NCI-H2171 treated with DMSO at 0.1 percent for 48 hours (cell line): ENCODE measurements around the gene TRPV4.
A peak's percentile ranks its signal among the peaks of the same experiment; 100 is the strongest.

Experiments used
- DNase-seq: peaks from one replicate; lab custom pipeline; 2025; lab: John Stamatoyannopoulos, UW

Gene TRPV4

GRCh38 chr12:109804820-109805761 lies 28.1 kb downstream of the TRPV4 start:
- DNase-seq, result peak; percentile 46

GRCh38 chr12:109803678-109804077 lies 29.5 kb downstream of the TRPV4 start:
- DNase-seq, result no peak

DNA sequence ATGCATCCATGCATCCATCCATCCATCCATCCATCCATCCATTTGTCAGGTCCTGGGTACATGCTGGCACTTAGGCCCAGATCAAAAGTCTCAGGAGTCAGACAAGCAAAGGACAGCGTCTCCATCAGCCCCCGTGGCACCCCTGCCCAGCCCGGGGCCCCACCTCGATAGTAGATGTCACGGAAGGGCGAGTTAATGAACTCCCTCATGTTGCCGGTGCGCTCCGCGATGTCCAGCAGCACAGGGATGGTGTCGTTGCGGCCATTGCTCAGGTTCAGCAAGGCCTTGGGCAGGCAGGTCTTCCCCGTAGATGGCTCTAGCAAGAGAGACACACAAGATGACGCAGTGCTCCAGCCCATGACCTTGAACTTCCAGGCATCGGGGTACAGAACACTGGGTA lies 30.4 kb downstream of the TRPV4 start:
- DNase-seq, result no peak

DNA sequence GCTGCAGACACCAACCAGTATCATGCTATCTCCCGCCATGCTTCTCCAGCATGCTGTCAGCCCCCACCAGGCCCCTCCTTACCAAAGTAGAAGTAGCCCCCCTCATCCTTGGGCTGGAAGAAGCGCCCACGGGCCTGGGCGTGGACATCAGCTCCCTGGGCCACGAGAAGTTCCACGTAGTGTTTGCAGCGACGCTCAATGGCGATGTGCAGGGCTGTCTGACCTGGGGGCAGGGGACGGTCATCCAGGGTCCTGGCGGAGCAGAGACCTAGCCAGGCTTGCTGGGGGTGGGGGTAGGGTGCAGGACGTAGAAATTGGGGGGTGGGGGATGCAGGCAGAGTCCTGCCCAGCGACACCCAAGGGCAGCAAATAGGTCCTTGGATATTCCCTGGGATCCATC lies 32.7 kb downstream of the TRPV4 start:
- no peak for DNase-seq

DNA sequence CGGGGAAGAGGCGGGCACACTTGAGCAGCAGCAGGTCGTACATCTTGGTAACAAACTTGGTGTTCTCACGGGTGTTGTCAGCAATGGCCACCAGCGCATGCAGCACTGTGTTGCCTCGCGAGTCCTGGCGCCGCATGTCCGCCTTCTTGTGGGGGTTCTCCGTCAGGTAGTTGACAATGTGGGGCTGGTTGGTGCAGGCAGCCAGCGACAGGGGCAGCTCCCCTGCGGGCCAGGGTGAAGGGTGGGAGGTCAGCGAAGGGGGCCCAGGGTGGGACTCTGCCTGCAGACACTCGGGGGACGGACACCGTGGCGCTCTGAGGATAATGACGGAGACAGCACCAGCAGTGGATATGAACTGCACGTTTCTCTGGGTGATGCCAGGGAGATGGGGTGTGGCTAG lies 34.5 kb downstream of the TRPV4 start:
- no peak for DNase-seq

DNA sequence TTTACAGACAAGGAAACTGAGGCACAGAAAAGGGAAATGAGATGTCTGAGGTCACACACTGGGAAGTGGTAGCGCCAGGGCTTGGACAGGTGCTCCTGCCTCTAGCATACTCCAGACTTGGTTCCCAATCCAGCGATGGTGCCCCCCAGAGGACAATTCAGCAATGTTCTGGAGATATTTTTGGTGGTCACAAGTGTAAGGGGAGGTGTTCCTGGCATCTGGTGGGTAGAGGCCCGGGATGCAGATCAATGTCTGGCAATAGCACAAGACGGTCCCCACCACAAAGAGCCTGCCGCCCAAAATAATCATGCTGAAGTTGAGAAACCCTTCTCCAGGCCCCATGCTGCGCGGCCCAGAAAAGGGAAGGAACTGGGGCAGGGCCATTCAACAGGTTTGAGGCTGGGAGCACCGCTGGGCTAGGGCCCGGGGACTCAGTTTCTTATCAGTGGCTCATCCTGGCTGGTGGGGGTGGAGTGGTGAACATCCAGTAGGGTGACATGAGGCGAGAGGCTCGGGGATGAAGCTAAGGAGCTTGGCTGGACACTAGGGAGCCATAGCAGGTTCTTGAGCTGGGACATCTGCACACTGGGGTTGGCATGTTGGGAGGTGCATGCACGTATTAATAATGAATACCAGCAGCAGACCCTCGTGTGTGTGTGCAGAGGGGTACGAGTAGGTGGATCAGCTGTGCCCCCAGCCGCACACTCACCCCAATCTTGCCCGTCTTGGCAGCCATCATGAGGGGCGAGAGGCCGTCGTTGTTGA lies 35.1 kb downstream of the TRPV4 start:
- no peak for DNase-seq

- DNase-seq, result no peak
These were observed 37.1 kb downstream of the TRPV4 start for GRCh38 chr12:109796057-109796456.

- DNase-seq, result no peak
These were observed 38.2 kb downstream of the TRPV4 start for GRCh38 chr12:109795023-109795422.

- DNase-seq, result no peak
These were observed 39.2 kb downstream of the TRPV4 start for GRCh38 chr12:109793826-109794501.

DNA sequence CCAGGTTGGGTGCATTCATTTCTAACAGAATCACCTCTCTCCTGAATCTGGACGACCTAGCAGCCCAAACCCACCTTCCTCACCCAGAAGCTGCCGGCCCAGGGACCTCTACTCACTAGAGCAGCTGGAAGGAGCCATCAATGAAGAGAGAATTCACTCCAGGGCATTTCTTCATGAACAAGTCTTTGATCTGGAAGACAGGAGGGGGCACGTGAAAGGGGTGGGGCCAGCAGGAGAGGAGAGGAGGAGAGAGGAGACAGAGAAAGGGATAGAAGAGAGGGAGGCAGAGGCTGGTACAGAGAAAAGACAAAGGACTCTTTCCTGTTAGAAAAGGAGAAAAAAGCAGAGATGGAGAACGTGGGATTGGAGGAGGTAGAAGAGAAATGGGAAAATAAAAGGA lies 39.8 kb downstream of the TRPV4 start:
- no peak for DNase-seq

GRCh38 chr12:109792992-109793391 lies 40.2 kb downstream of the TRPV4 start:
- DNase-seq, result no peak

DNA sequence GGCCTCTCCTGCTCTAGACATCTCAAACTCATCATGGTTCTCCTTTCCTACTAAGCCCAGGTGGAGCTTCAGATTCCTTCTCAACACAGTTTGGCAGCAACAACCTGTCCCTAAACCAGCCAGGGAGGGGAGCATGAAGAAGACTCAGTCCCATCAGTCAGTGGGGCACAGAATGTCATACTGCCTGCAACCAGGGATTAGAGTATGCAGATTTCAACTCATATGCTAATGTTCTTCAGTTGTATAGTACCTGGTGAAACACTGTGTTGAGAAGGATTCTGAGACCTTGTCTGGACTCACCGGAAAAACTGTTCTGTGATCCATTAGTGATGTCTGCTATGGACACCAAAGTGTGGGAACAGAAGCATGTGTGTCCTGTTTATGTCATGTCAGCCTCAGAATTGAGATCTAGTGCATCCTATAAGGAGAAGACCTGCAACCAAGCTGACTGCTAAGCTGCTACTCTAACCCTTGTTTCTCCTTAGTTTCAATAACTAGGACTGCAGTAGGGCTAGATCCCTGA lies 43.6 kb downstream of the TRPV4 start:
- DNase-seq, result no peak

GRCh38 chr12:109786799-109787198 lies 46.4 kb downstream of the TRPV4 start:
- DNase-seq, result no peak

GRCh38 chr12:109785854-109786253 lies 47.3 kb downstream of the TRPV4 start:
- DNase-seq, result no peak

- no peak for DNase-seq
These were observed 49.3 kb downstream of the TRPV4 start for GRCh38 chr12:109783965-109784244.

- DNase-seq, result no peak
These were observed 49.8 kb downstream of the TRPV4 start for GRCh38 chr12:109783135-109783964.

- DNase-seq, result no peak
These were observed 50.9 kb downstream of the TRPV4 start for GRCh38 chr12:109782326-109782703.

- no peak for DNase-seq
These were observed 51.4 kb downstream of the TRPV4 start for GRCh38 chr12:109781668-109782325.

DNA sequence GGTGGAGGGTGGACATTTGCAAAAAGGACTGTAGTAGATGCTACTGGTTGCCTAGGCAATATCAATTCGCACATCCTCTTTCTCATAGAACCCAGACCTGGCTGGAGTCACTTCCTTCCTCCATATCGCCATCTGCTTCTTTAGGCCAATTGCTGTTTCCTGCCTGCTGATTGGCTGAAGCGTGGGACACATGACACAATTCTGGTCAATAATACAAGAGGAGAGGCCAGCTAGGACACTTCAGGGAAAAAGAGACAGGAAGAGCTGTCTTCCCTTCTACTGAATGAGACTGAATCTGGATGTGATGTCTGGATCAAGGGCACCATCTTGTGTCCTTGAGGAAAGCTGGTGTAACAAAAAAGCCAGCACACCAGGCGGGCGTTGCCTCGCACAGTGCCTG lies 53.8 kb downstream of the TRPV4 start:
- DNase-seq, result peak; percentile 22

DNA sequence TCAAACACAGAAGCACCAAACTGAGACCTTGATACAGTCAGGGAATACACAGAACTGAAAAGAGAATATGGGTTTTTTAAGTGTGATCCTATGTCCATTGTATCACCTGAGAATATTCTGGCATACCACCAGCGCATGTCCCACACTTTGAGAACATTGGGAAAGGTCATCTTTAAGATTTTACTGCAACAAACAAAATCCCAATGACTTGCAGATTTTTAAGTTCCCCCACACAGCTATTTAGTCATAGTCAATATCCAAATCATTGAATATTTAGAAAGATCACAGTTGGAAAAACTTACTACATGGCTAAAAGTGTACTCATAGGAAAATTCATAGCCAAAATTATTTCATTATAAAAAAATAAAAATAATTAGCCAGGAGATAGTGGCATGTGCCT lies 54.5 kb downstream of the TRPV4 start:
- DNase-seq, result no peak

DNA sequence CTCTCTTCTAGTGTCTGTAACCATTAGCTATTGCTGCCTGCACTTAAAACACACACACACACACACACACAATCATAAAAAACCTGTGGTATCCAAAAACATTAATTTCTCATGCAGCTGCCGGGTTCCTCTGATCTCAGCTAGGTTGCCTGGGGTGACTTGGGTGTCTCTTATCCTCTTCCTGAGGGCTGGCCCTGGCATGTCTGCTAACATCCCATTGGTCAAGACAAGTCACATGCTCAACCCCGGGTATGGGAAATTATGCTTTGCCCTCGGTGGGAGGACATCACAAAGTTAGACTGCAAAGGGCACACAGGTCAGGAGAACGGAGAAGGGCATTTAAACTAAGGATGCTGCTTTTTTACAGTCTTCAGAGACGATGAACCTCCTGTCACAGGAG lies 55.7 kb downstream of the TRPV4 start:
- DNase-seq, result peak; percentile 77
